ENCODE results near the gene MSI2.

DNA sequence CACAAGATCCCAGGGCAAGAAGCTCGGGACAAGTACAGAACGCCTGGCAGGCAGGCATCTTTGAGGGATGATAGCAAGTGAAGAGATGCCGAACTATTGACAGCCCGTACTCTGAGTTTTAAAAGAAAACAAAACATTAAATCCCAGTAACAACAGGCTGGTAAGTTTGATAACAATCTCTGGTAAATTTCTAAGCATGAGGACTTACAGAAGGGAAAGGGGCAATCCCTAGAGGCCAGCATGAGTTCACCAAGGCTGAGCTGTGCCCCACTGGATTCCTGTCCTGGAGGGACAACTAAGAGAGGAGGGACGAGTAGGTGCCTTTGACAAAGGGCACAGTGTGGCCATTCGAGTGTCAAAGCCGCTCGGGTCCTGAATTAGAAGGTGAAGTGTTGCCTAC is 462.6 kb downstream of the MSI2 start:
- no peak for TF ChIP-seq POLR2A (IDR thresholded peaks at IDR 0.05)
- TF ChIP-seq, protein P1, sequence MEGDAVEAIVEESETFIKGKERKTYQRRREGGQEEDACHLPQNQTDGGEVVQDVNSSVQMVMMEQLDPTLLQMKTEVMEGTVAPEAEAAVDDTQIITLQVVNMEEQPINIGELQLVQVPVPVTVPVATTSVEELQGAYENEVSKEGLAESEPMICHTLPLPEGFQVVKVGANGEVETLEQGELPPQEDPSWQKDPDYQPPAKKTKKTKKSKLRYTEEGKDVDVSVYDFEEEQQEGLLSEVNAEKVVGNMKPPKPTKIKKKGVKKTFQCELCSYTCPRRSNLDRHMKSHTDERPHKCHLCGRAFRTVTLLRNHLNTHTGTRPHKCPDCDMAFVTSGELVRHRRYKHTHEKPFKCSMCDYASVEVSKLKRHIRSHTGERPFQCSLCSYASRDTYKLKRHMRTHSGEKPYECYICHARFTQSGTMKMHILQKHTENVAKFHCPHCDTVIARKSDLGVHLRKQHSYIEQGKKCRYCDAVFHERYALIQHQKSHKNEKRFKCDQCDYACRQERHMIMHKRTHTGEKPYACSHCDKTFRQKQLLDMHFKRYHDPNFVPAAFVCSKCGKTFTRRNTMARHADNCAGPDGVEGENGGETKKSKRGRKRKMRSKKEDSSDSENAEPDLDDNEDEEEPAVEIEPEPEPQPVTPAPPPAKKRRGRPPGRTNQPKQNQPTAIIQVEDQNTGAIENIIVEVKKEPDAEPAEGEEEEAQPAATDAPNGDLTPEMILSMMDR (IDR thresholded peaks at IDR 0.05), result no peak

Measured in thyroid gland (tissue), 4 donors.